ENCODE measurements around the gene GRID2.
A peak's percentile ranks its signal among the peaks of the same experiment; 100 is the strongest.

GRID2 gene

DNA sequence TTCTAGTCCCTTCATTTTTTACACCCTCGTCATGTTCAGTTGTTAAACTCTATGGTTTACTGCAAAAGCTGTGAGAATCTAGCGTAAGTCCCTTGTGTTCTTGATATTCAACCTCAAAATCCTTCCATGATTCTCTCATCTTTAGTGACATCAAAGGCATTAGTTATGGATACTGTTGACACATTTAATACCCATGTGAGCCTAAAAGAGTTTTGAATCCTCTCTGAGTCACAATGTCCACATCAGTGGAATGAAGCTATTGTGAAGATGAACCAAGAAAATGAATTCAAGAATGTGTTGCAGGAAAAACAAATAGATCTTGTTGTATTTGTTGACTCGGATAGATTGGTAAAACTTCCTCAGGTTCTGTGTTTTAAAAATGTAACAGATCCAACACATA lies 1130.1 kb downstream of the GRID2 start:
- Mint-ChIP-seq H3K4me3 (no peak overlapping the region), H3K9me3 (peaks cover 5 to 17% of the 10 kb centered on the region in 2 donors), H3K27ac (no peak overlapping the region), H3K4me1 (no peaks in the 10 kb centered on the region), H3K27me3 (no peaks in the 10 kb centered on the region)
- DNase-seq (no peak), ATAC-seq (no peak)

DNA sequence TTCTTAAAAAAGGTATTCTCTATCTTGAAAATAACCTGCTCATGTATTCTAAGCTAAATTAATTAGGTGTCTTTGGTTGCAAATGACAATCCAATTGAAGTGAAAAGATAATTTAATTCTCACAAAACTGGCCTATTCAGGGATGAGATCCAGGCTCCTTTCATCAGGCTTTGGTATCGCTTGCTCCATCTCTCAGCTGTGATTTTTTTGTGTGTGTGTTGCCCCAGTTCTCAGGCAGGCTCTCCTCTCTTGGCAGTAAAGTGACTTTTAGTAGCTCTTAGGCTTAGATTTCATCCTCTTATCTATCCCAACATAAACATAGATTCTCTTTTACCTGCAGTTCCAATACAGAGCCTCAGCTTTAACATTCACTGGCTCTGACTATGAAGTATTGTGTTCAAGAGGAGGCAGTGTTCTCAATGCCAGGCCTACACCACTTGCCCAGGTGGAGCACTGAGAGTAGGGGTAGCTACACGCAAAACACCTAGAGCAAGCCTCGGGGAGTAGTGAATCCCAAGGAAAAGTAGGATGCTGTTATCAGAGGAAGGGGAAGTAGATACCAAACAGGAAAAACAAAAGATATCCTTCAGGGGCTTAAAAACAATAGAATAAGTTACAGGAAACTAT lies 1132.3 kb downstream of the GRID2 start:
- no peaks in the 10 kb centered on the region for H3K4me1 Mint-ChIP-seq
- no peak overlapping the region for H3K4me3 Mint-ChIP-seq
- H3K27me3 Mint-ChIP-seq = no peaks in the 10 kb centered on the region
- H3K27ac Mint-ChIP-seq = peak overlapping the region in 1 of 2 donors; percentile 15
- H3K9me3 Mint-ChIP-seq = peaks cover 17 to 32% of the 10 kb centered on the region in 2 donors
- DNase-seq (no peak), ATAC-seq (no peak)

DNA sequence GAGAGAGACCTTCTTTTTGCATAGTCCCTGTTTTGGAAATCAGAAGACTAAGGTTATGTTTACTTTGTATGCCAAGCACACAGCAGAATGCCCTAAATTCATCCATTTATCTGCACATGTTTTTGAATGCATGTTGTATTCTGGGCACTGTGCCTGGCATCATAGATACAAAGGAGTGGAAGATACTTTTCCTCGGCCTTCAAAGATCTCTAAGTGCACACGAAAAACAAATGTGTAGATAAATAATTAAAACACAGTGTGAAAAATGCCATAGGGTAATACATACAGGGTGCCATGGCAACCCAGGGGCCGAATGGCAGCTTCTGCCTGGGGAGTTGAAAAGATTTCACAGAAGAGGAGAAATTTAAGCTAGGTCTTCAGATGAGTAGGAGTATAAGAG lies 1134.2 kb downstream of the GRID2 start:
- DNase-seq (no peak), ATAC-seq (no peak)
- H3K4me3 Mint-ChIP-seq = no peak overlapping the region
- no peak overlapping the region for H3K27ac Mint-ChIP-seq
- no peaks in the 10 kb centered on the region for H3K4me1 Mint-ChIP-seq
- peaks cover 24 to 32% of the 10 kb centered on the region in 2 donors for H3K9me3 Mint-ChIP-seq
- no peaks in the 10 kb centered on the region for H3K27me3 Mint-ChIP-seq

DNA sequence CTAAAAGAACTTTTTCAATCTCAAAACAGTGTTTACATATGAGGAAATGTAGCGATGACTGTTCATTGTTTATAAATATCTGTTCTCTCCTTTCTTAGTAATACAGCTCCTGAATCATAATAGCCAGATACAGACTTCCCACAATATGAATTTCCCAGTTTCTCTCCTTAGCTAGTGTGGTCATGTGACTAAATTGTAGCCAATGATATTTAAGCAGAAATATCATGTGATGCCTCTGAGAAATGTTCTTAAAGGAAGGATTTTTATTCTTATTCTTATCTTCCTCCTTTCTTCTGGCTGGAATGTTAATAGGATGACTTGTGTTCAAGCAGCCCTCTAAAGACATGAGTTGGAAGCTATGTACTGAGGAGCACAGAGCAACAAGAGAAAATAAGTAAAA lies 1141.1 kb downstream of the GRID2 start:
- Mint-ChIP-seq H3K4me1 (no peaks in the 10 kb centered on the region), H3K27me3 (no peaks in the 10 kb centered on the region), H3K9me3 (peaks cover 4 to 20% of the 10 kb centered on the region in 2 donors), H3K27ac (no peak overlapping the region), H3K4me3 (no peak overlapping the region)
- ATAC-seq = no peak
- DNase-seq = no peak

DNA sequence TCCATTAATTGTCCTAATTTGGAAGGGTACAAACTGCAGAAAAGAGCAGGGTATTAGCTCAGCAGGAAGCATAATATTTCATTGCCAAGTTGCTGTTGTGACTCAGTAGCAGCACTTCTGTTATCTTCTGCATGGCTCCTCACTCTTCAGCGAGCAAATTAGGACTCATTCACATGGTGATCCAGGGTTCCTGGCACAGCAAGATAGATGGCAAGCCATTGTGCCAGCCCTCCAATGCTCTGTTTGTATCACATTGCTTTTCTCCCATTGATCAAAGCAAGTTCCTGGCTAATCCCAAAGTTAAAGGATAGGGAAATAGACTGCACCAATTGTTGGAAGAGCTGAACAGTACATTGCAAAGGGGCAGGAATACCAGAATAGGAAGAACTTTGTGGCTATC lies 1142.3 kb downstream of the GRID2 start:
- no peaks in the 10 kb centered on the region for H3K4me1 Mint-ChIP-seq

DNA sequence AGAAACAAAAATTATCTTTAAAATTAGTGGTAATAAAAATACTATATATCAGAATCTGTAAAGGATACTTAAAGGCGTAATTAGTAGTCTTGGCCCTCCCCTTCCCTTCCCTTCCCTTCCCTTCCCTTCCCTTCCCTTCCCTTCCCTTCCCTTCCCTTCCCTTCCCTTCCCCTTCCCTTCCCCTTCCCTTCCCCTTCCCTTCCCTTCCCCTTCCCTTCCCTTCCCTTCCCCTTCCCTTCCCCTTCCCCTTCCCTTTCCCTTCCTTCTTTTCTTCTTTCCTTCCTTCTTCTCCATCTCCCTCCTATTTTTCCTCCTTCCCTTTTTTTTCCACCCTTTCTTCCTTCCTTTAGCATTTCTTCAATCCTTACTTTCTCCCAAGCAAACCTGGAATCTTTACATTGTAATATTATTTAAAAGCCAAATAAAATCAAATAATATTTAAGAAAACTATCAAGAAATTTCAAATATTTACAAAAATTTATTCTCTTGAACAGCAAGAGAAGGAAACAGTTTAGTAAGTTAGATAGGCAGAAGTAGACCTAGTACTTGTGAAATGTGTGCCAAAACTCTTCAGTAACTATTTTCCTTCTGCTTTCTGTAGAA lies 1145.0 kb downstream of the GRID2 start:
- Mint-ChIP-seq H3K9me3 (peaks cover 0 to 4% of the 10 kb centered on the region in 2 donors), H3K4me1 (no peaks in the 10 kb centered on the region), H3K27me3 (no peaks in the 10 kb centered on the region), H3K27ac (no peak overlapping the region), H3K4me3 (no peak overlapping the region)
- ATAC-seq = no peak
- no peak for DNase-seq

More for the DNA sequence above, 1142.3 kb downstream of the GRID2 start:
- H3K27ac Mint-ChIP-seq = no peak overlapping the region
- no peaks in the 10 kb centered on the region for H3K27me3 Mint-ChIP-seq
- no peak for DNase-seq
- peaks cover 0 to 16% of the 10 kb centered on the region in 2 donors for H3K9me3 Mint-ChIP-seq
- H3K4me3 Mint-ChIP-seq = no peak overlapping the region
- no peak for ATAC-seq

DNA sequence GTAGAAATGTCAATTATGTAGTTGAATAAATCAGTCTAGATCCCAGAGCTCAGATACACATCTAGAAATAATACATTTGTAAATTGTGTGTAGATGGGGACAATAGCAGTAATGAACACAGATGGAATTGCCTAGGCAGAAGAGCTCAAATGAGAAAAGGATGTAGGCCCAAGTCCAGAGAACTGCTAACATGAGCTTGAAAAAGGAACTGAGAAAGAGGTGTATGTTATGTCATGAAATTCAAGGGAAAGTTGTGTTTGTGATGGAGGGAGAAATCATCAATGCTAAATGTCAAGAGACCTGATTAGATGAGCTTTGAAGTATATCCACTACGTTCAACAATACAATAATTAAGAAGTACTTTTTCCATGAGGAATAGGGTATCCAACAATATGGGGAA lies 1148.2 kb downstream of the GRID2 start:
- no peaks in the 10 kb centered on the region for H3K27me3 Mint-ChIP-seq

DNA sequence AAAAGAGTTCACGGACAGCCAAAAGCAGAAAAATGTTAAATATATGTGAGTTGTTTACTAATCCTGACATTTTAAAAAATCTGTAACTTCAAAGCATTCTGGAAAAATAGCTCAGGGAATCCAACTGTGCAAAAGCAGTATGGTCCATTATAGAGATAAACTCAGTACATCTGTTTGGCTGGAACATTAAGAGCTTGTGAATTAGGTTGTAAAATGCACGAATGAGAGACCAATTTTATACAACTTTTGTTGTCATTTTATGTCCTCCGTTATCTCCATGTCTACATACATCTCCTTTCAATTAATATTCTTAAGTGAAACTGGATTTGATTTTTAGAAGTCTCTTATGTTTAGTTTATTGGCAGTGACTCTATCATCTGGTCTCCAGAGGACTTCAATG lies 1157.8 kb downstream of the GRID2 start:
- Mint-ChIP-seq H3K27me3 (no peaks in the 10 kb centered on the region), H3K27ac (no peak overlapping the region), H3K4me1 (no peaks in the 10 kb centered on the region), H3K9me3 (peaks cover 7 to 8% of the 10 kb centered on the region in 2 donors), H3K4me3 (no peak overlapping the region)
- DNase-seq (no peak), ATAC-seq (no peak)

More for the DNA sequence above, 1148.2 kb downstream of the GRID2 start:
- H3K4me1 Mint-ChIP-seq = no peaks in the 10 kb centered on the region
- no peak for DNase-seq
- no peak overlapping the region for H3K4me3 Mint-ChIP-seq
- no peak for ATAC-seq
- no peak overlapping the region for H3K27ac Mint-ChIP-seq
- peaks cover under 1 to 2% of the 10 kb centered on the region in 2 donors for H3K9me3 Mint-ChIP-seq

DNA sequence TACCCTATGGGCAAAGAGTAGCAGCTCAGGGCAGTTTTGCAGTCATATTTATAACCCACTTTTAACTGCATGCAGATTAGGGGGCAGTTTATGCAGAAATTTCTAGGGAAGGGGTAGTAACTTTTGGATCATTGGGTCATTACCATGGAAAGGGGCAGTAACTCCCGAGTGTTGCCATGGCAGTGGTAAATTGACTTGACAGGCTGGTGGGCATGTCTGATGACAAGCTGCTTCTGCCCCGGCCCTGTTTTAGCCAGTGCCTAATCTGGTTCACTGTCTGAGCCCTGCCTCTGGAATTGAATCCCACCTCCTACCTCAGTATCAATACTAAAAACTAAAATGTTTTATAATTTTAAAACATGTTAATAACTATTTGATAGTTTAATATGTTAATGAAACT lies 1162.7 kb downstream of the GRID2 start:
- H3K9me3 Mint-ChIP-seq = no peaks in the 10 kb centered on the region

DNA sequence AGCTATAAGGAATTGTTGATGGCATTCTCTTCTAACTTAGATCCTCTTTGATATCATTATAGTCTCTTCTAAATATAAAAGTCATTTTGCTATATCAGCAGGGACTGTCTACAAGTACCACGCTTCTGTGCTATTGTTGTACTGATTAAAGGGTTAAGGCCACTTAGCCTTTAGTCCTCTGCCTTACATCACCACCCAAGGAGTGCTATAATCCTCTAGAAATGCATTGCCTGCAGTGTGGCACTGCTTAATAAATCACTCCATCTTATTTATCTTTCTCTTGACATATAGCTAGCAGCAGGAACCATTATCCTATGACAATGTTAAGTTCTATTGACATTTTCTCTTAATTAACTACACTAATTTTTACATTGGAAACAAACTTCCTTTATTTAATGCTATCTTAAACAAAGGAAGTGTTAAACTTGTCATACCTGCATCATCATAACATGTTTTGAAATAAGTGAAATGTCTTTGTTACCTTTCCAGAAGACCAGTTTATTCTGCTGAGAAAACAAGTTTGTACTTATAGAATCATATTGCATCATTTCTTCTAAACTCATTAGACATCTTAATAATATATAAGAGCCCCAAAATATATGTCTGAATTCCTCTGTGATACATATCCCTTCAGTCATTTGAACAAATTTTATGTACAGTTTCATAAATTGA lies 1163.9 kb downstream of the GRID2 start:
- Mint-ChIP-seq H3K9me3 (no peaks in the 10 kb centered on the region), H3K27me3 (no peaks in the 10 kb centered on the region)

More for the DNA sequence above, 1162.7 kb downstream of the GRID2 start:
- Mint-ChIP-seq H3K4me1 (no peaks in the 10 kb centered on the region), H3K4me3 (no peak overlapping the region), H3K27me3 (no peaks in the 10 kb centered on the region), H3K27ac (no peak overlapping the region)
- no peak for ATAC-seq
- DNase-seq = no peak

DNA sequence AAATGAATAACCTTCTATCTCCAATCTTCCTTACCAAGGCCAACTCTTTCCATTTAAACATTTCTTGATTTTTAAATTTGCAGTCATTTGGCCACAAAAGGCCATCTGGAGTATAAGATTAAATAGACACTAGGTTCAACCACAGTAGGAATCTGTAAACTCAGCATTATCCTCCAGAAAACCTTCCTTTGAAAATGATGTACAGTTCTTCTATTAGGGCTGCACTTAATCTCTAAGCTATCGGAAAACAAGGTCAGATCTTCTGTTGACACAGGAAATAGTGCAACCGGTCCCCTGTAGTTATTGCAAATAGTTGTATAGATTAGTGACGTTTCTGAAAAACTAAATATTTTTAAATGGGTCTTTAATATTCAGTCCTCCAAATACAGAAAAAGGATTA lies 1165.8 kb downstream of the GRID2 start:
- Mint-ChIP-seq H3K4me3 (no peak overlapping the region), H3K27me3 (no peaks in the 10 kb centered on the region), H3K4me1 (no peaks in the 10 kb centered on the region), H3K9me3 (no peaks in the 10 kb centered on the region), H3K27ac (no peak overlapping the region)
- DNase-seq (no peak), ATAC-seq (no peak)

More for the DNA sequence above, 1163.9 kb downstream of the GRID2 start:
- Mint-ChIP-seq H3K27ac (no peak overlapping the region), H3K4me3 (no peak overlapping the region), H3K4me1 (no peaks in the 10 kb centered on the region)
- ATAC-seq (no peak), DNase-seq (no peak)

DNA sequence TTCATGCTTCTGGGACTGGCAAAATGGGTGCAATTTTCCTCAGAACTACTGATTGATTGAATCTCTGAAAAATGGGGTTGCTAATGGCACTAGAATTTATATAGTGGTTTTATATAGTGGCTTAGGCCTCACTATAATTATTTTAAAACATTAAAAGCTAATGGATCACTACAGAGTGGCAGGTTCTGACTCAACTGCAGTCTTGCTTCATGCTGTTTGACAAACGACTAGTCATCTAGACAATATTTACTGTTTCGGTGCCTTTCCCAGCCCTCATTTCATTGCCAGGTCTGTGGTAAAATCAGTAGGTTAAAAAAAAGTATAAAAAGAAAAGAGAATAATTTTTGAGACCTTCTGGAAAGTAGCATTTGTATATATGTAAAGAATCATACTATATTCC lies 1172.0 kb downstream of the GRID2 start:
- no peaks in the 10 kb centered on the region for H3K4me1 Mint-ChIP-seq
- DNase-seq = no peak
- no peak for ATAC-seq
- no peaks in the 10 kb centered on the region for H3K27me3 Mint-ChIP-seq
- H3K4me3 Mint-ChIP-seq = no peak overlapping the region
- no peak overlapping the region for H3K27ac Mint-ChIP-seq
- no peaks in the 10 kb centered on the region for H3K9me3 Mint-ChIP-seq

DNA sequence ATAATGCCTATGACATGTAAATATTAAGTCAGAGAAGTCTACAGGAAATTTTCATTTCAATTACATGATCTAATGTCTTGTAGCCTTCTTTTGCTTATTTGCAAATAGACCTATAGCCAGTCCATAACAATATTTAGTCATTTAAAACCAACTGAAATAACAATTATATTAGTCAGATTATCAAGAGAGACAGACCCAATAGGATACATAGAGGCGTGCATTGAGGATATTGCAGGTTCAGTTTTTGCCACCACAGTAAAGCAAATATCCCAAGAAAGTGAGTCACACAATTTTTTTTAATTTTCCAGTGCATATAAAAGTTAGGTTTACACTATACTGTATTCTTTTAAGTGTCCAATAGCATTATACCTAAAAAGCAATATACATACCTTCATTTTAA lies 1175.0 kb downstream of the GRID2 start:
- Mint-ChIP-seq H3K4me3 (no peak overlapping the region), H3K27me3 (no peaks in the 10 kb centered on the region), H3K9me3 (no peaks in the 10 kb centered on the region), H3K27ac (no peak overlapping the region), H3K4me1 (no peaks in the 10 kb centered on the region)
- ATAC-seq = no peak
- DNase-seq = no peak

DNA sequence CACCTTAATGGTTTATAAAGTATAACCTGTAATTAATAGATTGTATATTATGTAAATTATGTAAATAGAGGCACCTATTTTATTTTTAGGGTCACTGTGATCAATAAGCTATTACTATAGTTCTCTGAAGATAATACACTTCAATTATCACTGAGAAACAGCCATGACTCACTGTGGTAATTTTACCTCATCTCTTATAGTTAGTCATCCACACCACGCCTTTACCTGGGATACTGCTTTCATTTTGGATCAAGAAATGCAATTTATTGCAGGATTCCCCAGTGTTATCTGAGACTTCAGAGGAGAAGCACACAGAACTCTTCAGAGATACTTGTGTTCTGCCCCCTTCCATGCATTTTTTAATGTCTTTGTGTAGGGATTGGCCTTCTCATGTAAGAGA lies 1176.7 kb downstream of the GRID2 start:
- ATAC-seq = no peak
- no peak for DNase-seq
- Mint-ChIP-seq H3K9me3 (no peaks in the 10 kb centered on the region), H3K27ac (no peak overlapping the region), H3K27me3 (no peaks in the 10 kb centered on the region), H3K4me1 (no peaks in the 10 kb centered on the region), H3K4me3 (no peak overlapping the region)

DNA sequence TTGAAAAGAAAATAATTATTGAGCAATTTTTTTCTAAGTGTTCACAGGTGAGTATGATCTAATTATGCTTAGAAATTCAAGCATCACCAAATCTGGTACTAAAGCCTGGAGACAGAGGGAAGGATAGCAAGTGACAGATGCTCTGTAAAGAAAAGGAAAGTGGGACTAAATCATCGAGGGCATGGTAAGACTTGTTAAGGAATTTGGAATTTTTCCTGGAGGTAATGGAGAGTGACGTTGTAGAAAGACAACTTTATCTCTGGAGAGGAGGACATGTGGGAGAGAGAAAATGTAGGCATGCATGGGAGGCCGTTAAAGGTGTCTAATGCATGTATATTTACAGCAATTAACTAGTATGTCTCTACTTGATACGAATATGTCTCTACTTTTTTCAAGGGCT lies 1191.6 kb downstream of the GRID2 start:
- Mint-ChIP-seq H3K27me3 (no peaks in the 10 kb centered on the region), H3K4me3 (no peak overlapping the region), H3K27ac (no peak overlapping the region), H3K4me1 (no peaks in the 10 kb centered on the region), H3K9me3 (peaks cover 13 to 20% of the 10 kb centered on the region in 2 donors)
- ATAC-seq (no peak), DNase-seq (no peak)

DNA sequence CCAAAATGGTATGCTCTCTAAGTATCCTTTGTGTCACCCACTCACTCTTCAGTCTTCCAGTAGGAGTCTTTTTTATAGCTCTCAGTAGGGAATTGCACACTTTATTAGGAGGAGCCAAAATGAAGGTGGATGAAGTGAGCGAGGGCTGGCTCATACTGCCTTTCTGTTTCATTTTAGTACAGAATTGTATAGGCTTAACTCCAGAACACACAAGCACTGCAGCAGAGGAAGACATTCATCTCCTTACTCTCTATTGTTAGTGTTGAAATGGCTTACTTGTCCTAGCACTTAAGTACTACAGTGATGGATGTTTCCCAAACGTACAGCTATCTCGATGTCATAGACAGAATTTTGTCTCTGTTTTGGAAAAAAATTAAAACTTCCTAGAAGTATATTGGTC lies 1197.5 kb downstream of the GRID2 start:
- DNase-seq (no peak), ATAC-seq (no peak)
- H3K27me3 Mint-ChIP-seq = no peaks in the 10 kb centered on the region
- H3K4me1 Mint-ChIP-seq = no peaks in the 10 kb centered on the region
- peaks cover 5 to 15% of the 10 kb centered on the region in 2 donors for H3K9me3 Mint-ChIP-seq
- H3K27ac Mint-ChIP-seq = no peak overlapping the region
- no peak overlapping the region for H3K4me3 Mint-ChIP-seq
